Measurements from ENCODE around the gene GSE1.

The GSE1 gene

DNA sequence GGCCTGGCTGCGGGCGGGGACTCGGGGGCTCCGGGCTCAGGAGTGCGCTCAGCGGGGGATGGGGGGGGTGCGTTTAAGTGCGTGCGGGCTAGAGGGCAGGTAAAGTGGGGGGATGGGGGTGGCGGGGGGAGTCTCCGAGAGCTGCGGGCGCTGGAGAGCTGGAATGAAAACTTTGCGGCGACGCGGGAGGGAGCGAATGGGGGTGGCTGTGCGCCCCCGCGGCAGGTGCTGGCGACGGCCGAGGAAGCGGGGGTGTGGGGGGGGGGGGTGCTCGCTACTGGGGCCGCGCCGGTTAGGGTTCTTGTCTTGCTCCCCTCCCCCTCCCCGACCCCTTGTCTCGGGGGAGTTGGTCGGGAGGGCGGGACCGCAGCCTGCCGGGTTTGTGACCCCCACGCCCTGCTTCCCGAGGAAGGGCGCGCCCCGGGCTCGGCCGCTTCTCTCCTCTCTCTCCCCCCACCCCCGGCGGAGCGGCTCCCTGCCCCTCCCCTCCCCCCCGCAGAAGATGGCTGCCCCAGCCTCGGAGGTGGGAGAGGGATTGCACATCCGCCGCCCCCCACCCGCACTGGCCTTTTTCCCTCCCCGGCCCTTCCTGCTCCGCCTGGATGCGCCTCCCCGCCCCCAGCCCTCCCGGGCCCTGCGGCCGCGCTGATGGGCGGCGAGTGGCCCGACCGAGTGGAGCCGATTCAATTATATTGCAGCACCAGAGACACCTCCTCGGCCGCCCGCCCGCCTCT, 649 bp downstream of the GSE1 start:
- H3K4me3 Mint-ChIP-seq, result no peak overlapping the region
- H3K27me3 Mint-ChIP-seq, result no peaks in the 10 kb centered on the region
- H3K36me3 Mint-ChIP-seq, result no peaks in the 10 kb centered on the region
- no peaks in the 10 kb centered on the region for H3K9me3 Mint-ChIP-seq (ENCODE audit: low read depth)
- H3K27ac Mint-ChIP-seq, result no peak overlapping the region
- peaks cover 48% of the 10 kb centered on the region for H3K4me1 Mint-ChIP-seq (ENCODE audit: low read depth)

DNA sequence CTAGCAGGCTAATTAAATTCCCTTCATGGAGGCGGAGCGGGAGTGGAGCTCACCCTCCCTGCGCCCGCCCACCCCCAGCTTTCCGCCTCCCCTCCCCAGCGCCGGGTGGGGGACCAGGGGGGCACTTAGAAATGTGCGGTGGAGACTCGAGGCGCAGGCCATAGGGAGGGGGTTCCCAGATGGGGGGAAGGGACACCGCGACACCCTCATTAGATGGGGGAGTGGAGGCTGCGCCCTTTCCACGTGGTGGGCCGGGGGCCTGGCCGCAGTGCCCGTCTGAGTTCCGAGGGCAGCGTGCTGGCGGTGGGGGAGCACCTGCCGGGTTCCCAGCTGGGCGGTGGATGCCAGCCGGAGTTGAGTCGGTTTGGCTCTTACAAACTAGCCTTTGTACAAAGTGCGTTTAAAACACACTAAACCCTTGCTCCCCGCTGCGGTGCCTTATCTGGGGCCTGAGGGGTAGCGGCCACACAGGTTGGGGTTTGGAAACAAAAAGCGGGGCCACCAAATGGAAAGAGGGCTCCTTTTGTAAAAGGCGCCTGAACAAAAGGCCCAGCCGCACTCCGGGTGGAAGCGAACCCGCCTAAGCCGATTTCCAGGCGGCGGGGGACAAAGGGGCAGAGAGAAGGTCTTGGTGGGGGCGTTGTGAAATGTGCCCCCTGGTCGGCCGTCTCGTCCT, 1.4 kb downstream of the GSE1 start:
- Mint-ChIP-seq H3K27me3 (no peaks in the 10 kb centered on the region), H3K4me3 (peak overlapping the region; percentile 82), H3K27ac (no peak overlapping the region), H3K9me3 (ENCODE audit: low read depth) (no peaks in the 10 kb centered on the region), H3K36me3 (no peaks in the 10 kb centered on the region), H3K4me1 (ENCODE audit: low read depth) (peaks cover 45% of the 10 kb centered on the region)

DNA sequence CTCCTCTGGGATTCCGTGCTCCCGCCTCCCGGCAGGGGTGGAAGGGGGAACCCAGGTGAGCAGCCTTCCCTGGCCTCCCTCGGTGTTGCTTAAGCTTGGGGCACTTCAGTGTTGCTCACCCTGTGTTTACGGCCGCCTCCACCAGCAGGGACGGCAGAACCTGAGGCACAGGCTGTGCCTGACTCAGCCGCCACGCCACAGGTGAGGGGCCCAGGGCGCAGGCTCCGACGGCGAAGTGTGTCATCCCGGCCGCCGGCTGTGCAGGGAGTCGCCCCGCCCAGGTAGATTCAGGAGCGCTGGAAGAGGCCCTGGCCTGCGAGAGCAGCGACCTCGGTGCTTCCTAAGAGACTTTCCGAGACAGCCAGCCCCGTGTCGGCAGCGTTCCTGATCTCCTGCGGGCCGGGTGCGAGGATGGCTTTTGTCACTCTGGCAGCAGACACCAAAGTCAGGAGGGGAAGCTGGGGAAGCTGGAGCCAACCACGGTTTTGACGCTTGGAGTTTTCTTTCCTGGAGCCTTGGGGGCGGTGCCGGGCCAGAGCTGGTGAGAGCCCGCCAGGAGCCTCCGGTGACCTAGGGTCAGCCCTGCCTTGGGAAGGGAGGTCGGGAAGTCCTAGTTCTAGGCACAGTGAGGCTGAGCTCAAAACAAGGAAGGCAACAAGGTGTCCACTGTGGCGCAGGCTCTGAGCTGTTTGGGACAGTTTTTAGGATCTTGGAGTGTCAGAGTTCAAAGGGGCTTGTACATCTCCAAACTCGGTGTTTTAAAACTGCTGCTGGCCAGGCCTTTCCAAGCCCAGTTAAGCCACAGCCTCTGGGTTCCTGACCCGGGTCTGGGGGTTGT, 2.1 kb downstream of the GSE1 start:
- peak overlapping the region; percentile 41 for H3K27ac Mint-ChIP-seq
- H3K4me3 Mint-ChIP-seq, result peak overlapping the region; percentile 82
- H3K4me1 Mint-ChIP-seq (ENCODE audit: low read depth), result peaks cover 37% of the 10 kb centered on the region
- no peaks in the 10 kb centered on the region for H3K27me3 Mint-ChIP-seq
- no peaks in the 10 kb centered on the region for H3K36me3 Mint-ChIP-seq
- H3K9me3 Mint-ChIP-seq (ENCODE audit: low read depth), result no peaks in the 10 kb centered on the region

GRCh38 chr16:85615852-85616606, 2.9 kb downstream of the GSE1 start:
- Mint-ChIP-seq H3K27me3 (no peaks in the 10 kb centered on the region), H3K27ac (peak overlapping the region; percentile 75), H3K36me3 (no peaks in the 10 kb centered on the region), H3K4me1 (ENCODE audit: low read depth) (peaks cover 37% of the 10 kb centered on the region), H3K9me3 (ENCODE audit: low read depth) (no peaks in the 10 kb centered on the region), H3K4me3 (peak overlapping the region; percentile 82)

GRCh38 chr16:85616607-85617321, 3.6 kb downstream of the GSE1 start:
- peak overlapping the region; percentile 82 for H3K4me3 Mint-ChIP-seq
- no peaks in the 10 kb centered on the region for H3K9me3 Mint-ChIP-seq (ENCODE audit: low read depth)
- H3K4me1 Mint-ChIP-seq (ENCODE audit: low read depth), result peaks cover 41% of the 10 kb centered on the region
- H3K27ac Mint-ChIP-seq, result peak overlapping the region; percentile 75
- no peaks in the 10 kb centered on the region for H3K27me3 Mint-ChIP-seq
- no peaks in the 10 kb centered on the region for H3K36me3 Mint-ChIP-seq

DNA sequence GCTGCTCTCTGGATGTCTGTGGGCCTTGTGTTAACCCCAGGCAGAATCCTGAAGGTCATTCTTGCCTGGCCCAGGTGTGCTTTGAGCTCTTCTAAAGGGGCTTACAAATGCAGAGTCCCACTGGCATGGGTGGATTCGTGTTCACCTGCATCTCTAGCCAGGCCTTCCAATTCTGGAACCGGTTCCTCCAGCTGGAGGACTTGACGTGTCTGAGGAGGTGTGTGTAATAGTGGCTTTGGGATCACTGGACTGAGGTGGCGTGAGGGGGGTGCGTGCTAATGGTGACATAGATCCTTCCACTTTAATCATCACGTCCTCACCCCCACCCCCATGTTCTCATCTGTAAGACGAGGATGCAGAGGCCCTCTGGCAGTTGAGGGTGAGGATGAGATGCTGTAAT, 4.8 kb downstream of the GSE1 start:
- peak overlapping the region; percentile 35 for H3K4me3 Mint-ChIP-seq
- no peaks in the 10 kb centered on the region for H3K27me3 Mint-ChIP-seq
- no peaks in the 10 kb centered on the region for H3K36me3 Mint-ChIP-seq
- no peaks in the 10 kb centered on the region for H3K9me3 Mint-ChIP-seq (ENCODE audit: low read depth)
- H3K27ac Mint-ChIP-seq, result peak overlapping the region; percentile 46
- H3K4me1 Mint-ChIP-seq (ENCODE audit: low read depth), result peaks cover 53% of the 10 kb centered on the region

- Mint-ChIP-seq H3K4me1 (ENCODE audit: low read depth) (peaks cover 56% of the 10 kb centered on the region), H3K27me3 (no peaks in the 10 kb centered on the region), H3K27ac (peak overlapping the region; percentile 34)
These were observed 5.4 kb downstream of the GSE1 start for GRCh38 chr16:85618521-85618920.

DNA sequence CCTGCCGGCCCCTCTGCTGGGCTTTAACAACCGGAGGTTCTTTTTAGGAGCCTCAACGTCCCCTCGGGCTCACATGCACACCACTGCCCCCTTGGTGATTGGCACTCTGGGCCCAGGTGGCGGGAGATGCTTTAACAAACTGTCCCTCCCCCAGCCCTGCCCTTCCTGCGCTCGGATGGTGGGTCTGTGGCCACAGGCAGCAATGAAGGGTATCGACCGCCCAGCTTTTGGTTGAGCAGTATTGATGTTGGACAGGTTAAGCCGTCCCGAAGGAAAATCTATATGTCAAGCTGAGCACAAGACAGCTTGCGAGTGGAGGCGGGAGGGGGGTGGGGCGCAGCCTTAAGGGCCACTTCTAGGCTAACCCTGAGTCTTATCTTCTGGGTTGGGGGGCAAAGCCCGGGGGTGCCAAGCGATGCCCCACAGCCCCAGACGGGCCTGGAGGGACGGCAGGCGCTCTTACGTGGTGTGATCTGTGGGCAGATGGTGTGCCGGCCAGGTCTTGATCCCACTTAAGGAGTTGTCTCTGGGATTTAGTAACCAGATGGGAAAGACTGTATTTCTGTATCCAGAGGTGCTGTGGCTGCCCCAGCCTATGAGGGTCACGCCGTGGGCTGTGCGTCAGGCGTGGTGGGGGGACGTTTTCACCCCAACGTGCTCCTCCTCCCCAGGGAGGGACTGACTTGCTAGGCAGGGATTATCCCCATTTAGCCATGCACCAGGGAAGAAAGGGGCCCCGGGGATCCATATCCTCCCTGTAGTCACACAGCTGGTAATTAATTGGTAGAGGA, 6.2 kb downstream of the GSE1 start:
- Mint-ChIP-seq H3K9me3 (ENCODE audit: low read depth) (no peaks in the 10 kb centered on the region), H3K27me3 (no peaks in the 10 kb centered on the region), H3K4me1 (ENCODE audit: low read depth) (peaks cover 57% of the 10 kb centered on the region), H3K36me3 (no peaks in the 10 kb centered on the region), H3K4me3 (no peak overlapping the region), H3K27ac (no peak overlapping the region)

More at GRCh38 chr16:85618521-85618920, 5.4 kb downstream of the GSE1 start:
- no peaks in the 10 kb centered on the region for H3K36me3 Mint-ChIP-seq
- no peak overlapping the region for H3K4me3 Mint-ChIP-seq
- H3K9me3 Mint-ChIP-seq (ENCODE audit: low read depth), result no peaks in the 10 kb centered on the region

DNA sequence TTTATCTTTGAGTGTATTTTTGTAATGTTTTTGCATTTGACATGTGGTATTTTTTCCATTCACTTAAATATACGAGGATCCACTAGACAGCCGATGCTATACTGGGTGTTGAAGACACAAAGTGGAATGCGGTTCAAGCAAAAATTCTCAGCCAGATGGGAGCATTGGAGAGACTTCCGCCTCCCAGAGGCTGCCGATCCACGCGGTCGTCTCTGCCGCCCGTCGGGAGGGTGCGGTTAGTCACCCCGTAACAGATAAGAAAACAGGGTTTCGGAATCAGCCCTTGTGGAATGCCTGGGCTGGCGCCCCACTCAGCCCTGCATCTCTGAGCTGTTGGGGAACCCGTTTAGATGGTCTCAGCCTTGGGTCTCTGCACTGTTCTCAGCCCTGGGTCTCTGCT, 7.3 kb downstream of the GSE1 start:
- Mint-ChIP-seq H3K27me3 (no peaks in the 10 kb centered on the region), H3K4me3 (no peak overlapping the region), H3K36me3 (no peaks in the 10 kb centered on the region), H3K9me3 (ENCODE audit: low read depth) (no peaks in the 10 kb centered on the region), H3K4me1 (ENCODE audit: low read depth) (peaks cover 59% of the 10 kb centered on the region), H3K27ac (no peak overlapping the region)

DNA sequence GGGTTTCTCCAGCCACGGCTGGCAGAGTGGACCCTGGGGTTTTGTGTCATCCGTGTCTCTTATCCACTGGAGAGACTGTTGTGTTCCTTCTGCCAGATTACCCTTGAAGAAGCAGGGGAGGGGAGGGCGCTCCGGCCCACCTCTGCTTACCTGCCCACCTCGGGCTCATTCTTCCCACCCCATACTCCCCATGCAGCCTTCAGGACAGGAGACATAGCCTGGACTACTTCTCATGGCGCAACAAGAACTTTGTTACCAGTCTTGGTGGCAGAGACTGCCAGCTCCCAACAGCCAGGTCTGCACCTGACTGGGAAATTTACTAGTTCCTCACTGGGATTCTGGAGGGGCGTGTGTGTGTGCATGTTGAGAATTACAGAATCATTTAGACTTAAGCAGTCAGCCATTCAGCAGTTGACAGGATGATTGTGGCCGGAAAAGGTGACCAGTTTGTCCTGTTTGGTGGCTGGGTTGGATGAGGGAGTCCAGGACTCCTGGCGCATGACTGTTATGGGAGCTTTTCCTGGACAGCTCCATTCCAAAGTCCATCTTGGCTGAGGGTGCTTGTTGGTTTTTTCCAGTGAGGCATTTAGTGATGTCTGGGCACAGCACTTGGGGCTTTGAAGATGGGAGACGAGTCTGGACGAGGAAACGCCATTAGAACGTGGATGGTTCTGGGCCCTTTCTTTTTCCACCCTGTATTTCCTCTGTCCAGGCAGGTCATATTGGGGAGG, 8.7 kb downstream of the GSE1 start:
- no peak overlapping the region for H3K4me3 Mint-ChIP-seq
- H3K9me3 Mint-ChIP-seq (ENCODE audit: low read depth), result no peaks in the 10 kb centered on the region
- H3K27ac Mint-ChIP-seq, result peak overlapping the region; percentile 10
- no peaks in the 10 kb centered on the region for H3K27me3 Mint-ChIP-seq
- H3K36me3 Mint-ChIP-seq, result no peaks in the 10 kb centered on the region
- peaks cover 56% of the 10 kb centered on the region for H3K4me1 Mint-ChIP-seq (ENCODE audit: low read depth)

DNA sequence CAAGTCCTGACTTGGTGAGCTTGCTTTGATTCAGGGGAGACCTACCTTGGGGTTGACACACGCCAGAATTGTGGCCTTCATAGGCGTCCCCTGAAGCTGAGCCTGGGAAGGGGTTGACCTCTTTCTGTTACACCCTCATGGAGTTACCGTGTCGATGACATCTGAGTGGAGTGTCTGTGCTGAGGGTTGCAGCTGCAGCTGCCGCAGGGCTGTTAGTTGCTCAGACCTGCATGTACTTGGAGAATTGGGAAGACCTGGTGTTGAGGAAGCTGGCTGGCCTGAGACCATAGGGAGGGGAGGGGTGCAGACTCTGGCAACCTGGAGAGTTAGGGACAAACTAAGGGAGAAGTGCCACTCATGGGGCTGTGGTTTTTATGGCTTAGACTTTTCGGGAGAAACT, 9.6 kb downstream of the GSE1 start:
- H3K9me3 Mint-ChIP-seq (ENCODE audit: low read depth), result no peaks in the 10 kb centered on the region
- H3K36me3 Mint-ChIP-seq, result no peaks in the 10 kb centered on the region
- no peak overlapping the region for H3K4me3 Mint-ChIP-seq
- peaks cover 56% of the 10 kb centered on the region for H3K4me1 Mint-ChIP-seq (ENCODE audit: low read depth)
- peak overlapping the region; percentile 1 for H3K27ac Mint-ChIP-seq
- H3K27me3 Mint-ChIP-seq, result no peaks in the 10 kb centered on the region

- Mint-ChIP-seq H3K9me3 (ENCODE audit: low read depth) (no peaks in the 10 kb centered on the region), H3K27ac (peak overlapping the region; percentile 46), H3K4me3 (no peak overlapping the region), H3K36me3 (no peaks in the 10 kb centered on the region), H3K4me1 (ENCODE audit: low read depth) (peaks cover 50% of the 10 kb centered on the region), H3K27me3 (no peaks in the 10 kb centered on the region)
These were observed 10.1 kb downstream of the GSE1 start for GRCh38 chr16:85623250-85623649.

DNA sequence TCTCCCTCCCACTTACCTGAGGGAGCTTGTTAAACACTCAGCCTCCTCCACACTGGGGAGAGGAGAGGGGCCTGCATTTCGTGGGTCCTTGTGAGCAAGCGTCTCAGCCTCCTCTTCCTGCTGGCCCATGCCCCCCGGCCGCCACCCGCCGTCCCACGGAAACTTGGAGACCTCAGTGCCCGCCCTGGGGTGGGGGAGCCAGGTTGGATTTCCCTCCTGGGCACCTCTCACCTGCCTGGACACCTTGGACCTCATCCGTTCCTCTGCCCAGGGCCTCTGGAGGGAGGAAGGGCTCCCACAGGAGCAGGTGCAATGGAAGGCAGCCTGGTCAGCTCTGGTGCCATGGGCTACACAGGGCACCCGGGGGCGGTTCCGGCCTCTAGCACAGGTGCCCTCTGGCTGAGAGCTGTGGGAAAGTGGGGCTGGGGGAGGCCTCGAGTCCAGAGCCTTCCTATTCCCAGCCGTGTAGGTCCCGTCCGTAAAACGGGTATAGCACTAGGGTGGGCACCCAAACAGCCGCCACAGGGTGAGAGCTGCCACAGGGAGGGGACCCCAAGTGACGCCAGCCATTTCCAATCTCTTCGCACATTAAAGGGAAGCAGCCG, 11.0 kb downstream of the GSE1 start:
- no peaks in the 10 kb centered on the region for H3K36me3 Mint-ChIP-seq
- H3K27ac Mint-ChIP-seq, result no peak overlapping the region
- no peaks in the 10 kb centered on the region for H3K9me3 Mint-ChIP-seq (ENCODE audit: low read depth)
- no peaks in the 10 kb centered on the region for H3K27me3 Mint-ChIP-seq
- no peak overlapping the region for H3K4me3 Mint-ChIP-seq
- peaks cover 51% of the 10 kb centered on the region for H3K4me1 Mint-ChIP-seq (ENCODE audit: low read depth)
